H1 (cell line): ENCODE data around the gene SLC30A10. TPM values are rescaled to one million over a fixed set of nuclear protein-coding genes. Genes with fewer than 3 reads are reported as not detected.

Experiments used
- CTCF ChIA-PET: fragments of 300-600 bp; sonication (Branson Sonifier 250); formaldehyde crosslinking; loops from one replicate; lab custom pipeline; 2021; ENCODE audit not compliant: partially characterized antibody; lab: Charles Lee
- POLR2A ChIA-PET: fragments of 300-600 bp; sonication (Branson Sonifier 250); formaldehyde crosslinking; loops from one replicate; lab custom pipeline; 2021; ENCODE audit warnings: inconsistent platforms; ENCODE audit not compliant: partially characterized antibody; lab: Charles Lee
- DNase-seq, 2 experiments: peaks; one replicate each; pipeline versions ENCODE4 v3.0.0 to v3.0.0-alpha.2; 2010 to 2022; ENCODE audit warnings: low spot score in 2 of 2, low read depth in 1 of 2, mixed read lengths in 1 of 2
- FAIRE-seq: peaks from 2 replicates; lab custom pipeline; 2011; peaks lifted over from hg19 to GRCh38; lab: Jason Lieb, UNC
- H2AFZ ChIP-seq: 2 replicates; pipeline ENCODE4 v1.8.1; 2012; ENCODE audit warnings: low read length, inconsistent platforms
- H2AK5ac ChIP-seq: 2 replicates; pipeline ENCODE4 v1.6.1; 2013; ENCODE audit warnings: low read depth, low read length
- H2BK120ac ChIP-seq: replicated peaks from 2 replicates; pipeline ENCODE3; 2013; ENCODE audit warnings: low read depth, low read length, inconsistent platforms
- H2BK12ac ChIP-seq: 2 replicates; pipeline ENCODE4 v1.6.1; 2013; ENCODE audit warnings: low read depth, low read length
- H2BK15ac ChIP-seq: 2 replicates; pipeline ENCODE4 v1.6.1; 2013; ENCODE audit warnings: low read length
- H2BK20ac ChIP-seq: 2 replicates; pipeline ENCODE4 v1.6.1; 2013; ENCODE audit warnings: low read length
- H2BK5ac ChIP-seq: 2 replicates; pipeline ENCODE4 v1.6.1; 2013; ENCODE audit warnings: low read depth, low read length
- H3K14ac ChIP-seq: 2 replicates; pipeline ENCODE4 v1.6.1; 2013; ENCODE audit warnings: inconsistent platforms; ENCODE audit not compliant: insufficient read length
- H3K18ac ChIP-seq: 2 replicates; pipeline ENCODE4 v1.6.1; 2013; ENCODE audit warnings: low read length; ENCODE audit errors: extremely low read depth
- H3K23ac ChIP-seq: 2 replicates; pipeline ENCODE4 v1.6.1; 2013; ENCODE audit warnings: inconsistent platforms; ENCODE audit not compliant: insufficient read length
- H3K23me2 ChIP-seq: 2 replicates; pipeline ENCODE4 v1.6.1; 2013; ENCODE audit warnings: low read depth, low read length
- H3K27ac ChIP-seq: 2 replicates; pipeline ENCODE4 v1.6.1; 2011; ENCODE audit warnings: low read depth, low read length, inconsistent platforms
- H3K27me3 ChIP-seq, 4 experiments: replicated peaks in 1 of 4; 1 replicate in 1 of 4; 2 replicates in 3 of 4; pipeline versions ENCODE4 v1.6.1 to v1.8.1; 2011 to 2013; ENCODE audit warnings: low read length in 3 of 4, mild to moderate bottlenecking in 3 of 4, inconsistent platforms in 2 of 4, mixed read lengths in 2 of 4, moderate library complexity in 1 of 4; ENCODE audit not compliant: control insufficient read depth in 3 of 4, insufficient read depth in 3 of 4; ENCODE audit errors: extremely low read depth in 1 of 4
- H3K36me3 ChIP-seq, 4 experiments: 2 replicates each; pipeline versions ENCODE4 v1.6.1 to v1.8.1; 2011 to 2013; ENCODE audit warnings: mild to moderate bottlenecking in 4 of 4, low read length in 3 of 4, moderate library complexity in 2 of 4, control low read depth in 1 of 4, inconsistent platforms in 1 of 4; ENCODE audit not compliant: insufficient read depth in 4 of 4, control insufficient read depth in 2 of 4
- H3K4ac ChIP-seq: replicated peaks from 2 replicates; pipeline ENCODE3; 2013; ENCODE audit warnings: low read length, low read depth, mixed read lengths, inconsistent platforms; ENCODE audit not compliant: insufficient read length
- H3K4me1 ChIP-seq, 4 experiments: replicated peaks in 1 of 4; 1 replicate in 1 of 4; 2 replicates in 3 of 4; pipeline versions ENCODE4 v1.6.1 to v1.8.1; 2011 to 2013; ENCODE audit warnings: low read length in 3 of 4, inconsistent platforms in 2 of 4, mixed read lengths in 1 of 4; ENCODE audit not compliant: insufficient read depth in 4 of 4, control insufficient read depth in 3 of 4
- H3K4me2 ChIP-seq, 2 experiments: 2 replicates each; pipeline versions ENCODE4 v1.6.1 to v1.8.1; 2011 to 2013; ENCODE audit warnings: low read depth in 2 of 2, low read length in 2 of 2, control low read depth in 1 of 2, inconsistent platforms in 1 of 2, mild to moderate bottlenecking in 1 of 2; ENCODE audit not compliant: insufficient read depth in 1 of 2
- H3K4me3 ChIP-seq, 4 experiments: fragments of 200-600, 300-600 bp in 1 of 4; sonication (generic), shearing (Covaris generic), sonication (Bioruptor Twin) in 1 of 4; 2 replicates each; pipeline versions ENCODE4 v1.5.1 to v1.8.1; 2011 to 2016; ENCODE audit warnings: low read length in 4 of 4, low read depth in 3 of 4, control low read depth in 2 of 4, inconsistent platforms in 2 of 4, mild to moderate bottlenecking in 2 of 4, mixed read lengths in 1 of 4, moderate library complexity in 1 of 4; ENCODE audit not compliant: insufficient read depth in 2 of 4; ENCODE audit errors: extremely low read depth in 1 of 4
- H3K56ac ChIP-seq: replicated peaks from 2 replicates; pipeline ENCODE3; 2013; ENCODE audit warnings: low read depth, mild to moderate bottlenecking, mixed read lengths, low read length, inconsistent platforms; ENCODE audit not compliant: insufficient read length
- H3K79me1 ChIP-seq: 2 replicates; pipeline ENCODE4 v1.6.1; 2013; ENCODE audit warnings: low read depth, low read length, control low read depth
- H3K79me2 ChIP-seq, 2 experiments: 2 replicates each; pipeline versions ENCODE4 v1.6.1 to v1.8.1; 2012 to 2013; ENCODE audit warnings: low read length in 2 of 2, mild to moderate bottlenecking in 2 of 2, inconsistent platforms in 1 of 2; ENCODE audit not compliant: insufficient read depth in 2 of 2, control insufficient read depth in 1 of 2
- H3K9ac ChIP-seq, 4 experiments: replicated peaks in 1 of 4; 1 replicate in 1 of 4; 2 replicates in 3 of 4; pipeline versions ENCODE4 v1.6.1 to v1.8.1; 2011 to 2013; ENCODE audit warnings: low read depth in 3 of 4, low read length in 3 of 4, control low read depth in 2 of 4, mild to moderate bottlenecking in 2 of 4, moderate library complexity in 2 of 4, inconsistent platforms in 1 of 4; ENCODE audit errors: extremely low read depth in 1 of 4
- H3K9me3 ChIP-seq, 2 experiments: 2 replicates each; pipeline versions ENCODE4 v1.6.1 to v1.8.1; 2012 to 2013; ENCODE audit warnings: mild to moderate bottlenecking in 2 of 2, moderate library complexity in 2 of 2, control low read depth in 1 of 2, inconsistent platforms in 1 of 2, low read depth in 1 of 2, low read length in 1 of 2, mixed read lengths in 1 of 2; ENCODE audit not compliant: insufficient read depth in 2 of 2
- H4K20me1 ChIP-seq, 2 experiments: replicated peaks in 1 of 2; 2 replicates each; pipeline versions ENCODE3 to v1.8.1; 2011 to 2013; ENCODE audit warnings: inconsistent platforms in 2 of 2, low read length in 2 of 2, mild to moderate bottlenecking in 1 of 2; ENCODE audit not compliant: insufficient read depth in 2 of 2, control insufficient read depth in 1 of 2
- H4K5ac ChIP-seq: 2 replicates; pipeline ENCODE4 v1.6.1; 2013; ENCODE audit warnings: low read length, low read depth, mixed read lengths, inconsistent platforms; ENCODE audit not compliant: insufficient read length
- H4K8ac ChIP-seq: 2 replicates; pipeline ENCODE4 v1.8.0; 2013; ENCODE audit warnings: mild to moderate bottlenecking, moderate library complexity, low read length, inconsistent platforms; ENCODE audit not compliant: insufficient read depth; ENCODE audit errors: extremely low read depth
- H4K91ac ChIP-seq: replicated peaks from 2 replicates; pipeline ENCODE3; 2013; ENCODE audit warnings: low read length, mixed read lengths, inconsistent platforms; ENCODE audit not compliant: insufficient read length
- BCL11A ChIP-seq, 2 experiments: IDR thresholded peaks; one replicate each; pipeline ENCODE4 v1.6.1; 2011; ENCODE audit warnings: low read depth in 2 of 2, low read length in 2 of 2, mild to moderate bottlenecking in 2 of 2
- POLR2AphosphoS5 ChIP-seq: IDR thresholded peaks from 2 replicates; pipeline ENCODE4 v1.6.1; 2011; ENCODE audit warnings: low read depth, low read length
- WGBS, 2 experiments: shearing (Covaris generic) in 1 of 2; methylation state at CpG; one replicate each; pipeline versions ENCODE4 v1.1.6 to v1.1.7; 2013 to 2015; ENCODE audit warnings: low lambda C conversion rate in 2 of 2, mixed read lengths in 2 of 2, inconsistent platforms in 1 of 2, low coverage in 1 of 2, missing lambda C conversion rate in 1 of 2; ENCODE audit not compliant: insufficient replicate concordance in 2 of 2, insufficient coverage in 1 of 2, insufficient read length in 1 of 2; ENCODE audit errors: extremely low coverage in 1 of 2, missing lambda C conversion rate in 1 of 2; 5-methylcytosine and 5-hydroxymethylcytosine counted together
- polyA plus RNA-seq, 7 experiments: library from polyadenylated mRNA; depleted of rRNA in 3 of 7; stranded (reverse) in 5 of 7; unstranded in 2 of 7; fragments of >200 nt in 5 of 7; fragments of 200-250 nt in 2 of 7; gene quantifications; 1 replicate in 5 of 7; 2 replicates in 1 of 7; 4 replicates in 1 of 7; pipeline versions ENCODE4 v1.2.1 to v1.2.3, GENCODE V29; 2011 to 2013; ENCODE audit warnings: missing spikeins in 2 of 7, mixed read lengths in 2 of 7
- total RNA-seq: library from RNA; stranded (reverse); fragmentation: NEBNext Ultra II Directional; extraction: Animal tissue kit (Norgen Biotek cat#: 25700); gene quantifications from 2 replicates; pipeline ENCODE4 v1.2.1, GENCODE V29; 2021

Gene SLC30A10
- total and polyA plus RNA-seq, 2 of the 8 experiments (the other 6 are each of a cell fraction or from before 2014, with no cell fraction given), result 0.23 to 0.61 TPM

GRCh38 chr1:219966071-219966349 lies 37.7 kb upstream of the SLC30A10 start:
- WGBS, 2 experiments, result 87% methylated on average over 2 of the region's 2 CpGs; no CpG with 5 or more reads in 1 of the 2 experiments
- Histone ChIP-seq H3K23me2 (no peaks in the 10 kb centered on the region), H2BK120ac (no peak overlapping the region), H2AK5ac (no peak overlapping the region), H4K8ac (no peak overlapping the region), H2BK20ac (no peak overlapping the region), H3K9ac (no peak overlapping the region), H2BK12ac (no peak overlapping the region), H3K79me1 (no peaks in the 10 kb centered on the region), H3K4me2 (no peak overlapping the region), H3K4me1 (no peaks in the 10 kb centered on the region), H2BK15ac (no peak overlapping the region), H3K79me2 (no peaks in the 10 kb centered on the region), H4K91ac (no peak overlapping the region), H3K23ac (no peak overlapping the region), H3K27me3 (no peaks in the 10 kb centered on the region; a peak in 1 of 7 replicates), H2BK5ac (no peak overlapping the region), H3K36me3 (peaks cover 0 to 12% (median 4%) of the 10 kb centered on the region in 4 experiments; a peak in 3 of 8 replicates), H4K20me1 (no peaks in the 10 kb centered on the region), H3K56ac (no peak overlapping the region), H3K14ac (no peak overlapping the region), H3K9me3 (no peaks in the 10 kb centered on the region), H3K4me3 (no peak overlapping the region), H3K18ac (no peak overlapping the region), H4K5ac (no peak overlapping the region), H3K4ac (no peak overlapping the region), H2AFZ (no peak overlapping the region), H3K27ac (no peak overlapping the region)
- ChIA-PET CTCF (interaction anchor here (1.2 kb wide), 1 partner anchor 26 kb away, joined by 5 read pairs; no protein-coding TSS in a partner anchor), POLR2A (interaction anchor here (1.2 kb wide), 1 partner anchor 13 kb away, joined by 3 read pairs; no protein-coding TSS in a partner anchor)
- TF ChIP-seq POLR2AphosphoS5 (no peak), BCL11A (IDR thresholded peaks at IDR 0.05; ENCODE audit: low read depth in 2 of 2, low read length in 2 of 2) (no peak)
- DNase-seq (no peak), FAIRE-seq (no peak)
